HCT116 (cell line): ENCODE measurements around the gene CCDC57.

Source experiments
- ATF3 ChIP-seq: IDR thresholded peaks from 2 replicates; pipeline ENCODE4 v1.6.1; 2012
- CTCF ChIP-seq, 3 experiments: fragments of 200-600 bp in 1 of 3; sonication (generic) in 1 of 3; IDR thresholded peaks in 2 of 3; conservative IDR thresholded peaks in 1 of 3; 2 replicates each; pipeline ENCODE4 v1.5.1; 2012 to 2017; ENCODE audit warnings: low read depth in 2 of 3, low read length in 2 of 3, antibody characterized with exemption in 1 of 3, borderline replicate concordance in 1 of 3, control low read depth in 1 of 3, mild to moderate bottlenecking in 1 of 3, mixed read lengths in 1 of 3, mixed run types in 1 of 3, moderate library complexity in 1 of 3; ENCODE audit not compliant: insufficient read depth in 1 of 3
- EZH2 ChIP-seq: fragments of 200-600 bp; sonication (generic); IDR thresholded peaks from 2 replicates; pipeline ENCODE4 v1.6.1; 2017; ENCODE audit warnings: antibody characterized with exemption, mixed run types
- EZH2phosphoT487 ChIP-seq: fragments of 200-600 bp; IDR thresholded peaks from 2 replicates; pipeline ENCODE4 v1.6.1; 2018; ENCODE audit warnings: antibody characterized with exemption, borderline replicate concordance
- JUND ChIP-seq: IDR thresholded peaks from 2 replicates; pipeline ENCODE4 v1.6.1; 2012
- POLR2A ChIP-seq: IDR thresholded peaks from 2 replicates; pipeline ENCODE4 v1.7.0; 2011; ENCODE audit warnings: borderline replicate concordance; ENCODE audit not compliant: insufficient read depth, insufficient read length; ENCODE audit errors: extremely low read depth
- RAD21 ChIP-seq: IDR thresholded peaks from 2 replicates; pipeline ENCODE4 v1.6.1; 2012; ENCODE audit warnings: low read depth, mild to moderate bottlenecking
- REST ChIP-seq: IDR thresholded peaks from 2 replicates; pipeline ENCODE4 v1.6.1; 2012; ENCODE audit warnings: low read depth
- SIN3A ChIP-seq: IDR thresholded peaks from 2 replicates; pipeline ENCODE4 v1.6.1; 2012; ENCODE audit warnings: low read depth
- ZNF274 ChIP-seq: fragments of 200-500 bp; sonication (Bioruptor generic); IDR thresholded peaks from 2 replicates; pipeline ENCODE4 v1.6.1; 2014; ENCODE audit warnings: mild to moderate bottlenecking, low read depth, low read length, inconsistent platforms

GRCh38 chr17:82090549-82091263 lies 121.9 kb downstream of the CCDC57 start:
- TF ChIP-seq CTCF (IDR thresholded peaks at IDR 0.05 in 2 of 3, conservative IDR thresholded peaks at IDR 0.05 in 1 of 3; ENCODE audit: borderline replicate concordance in 1 of 3, insufficient read depth in 1 of 3, low read depth in 2 of 3, low read length in 2 of 3) (no peak), JUND (no peak), REST (no peak), POLR2A (no peak), EZH2 (no peak), ATF3 (no peak), RAD21 (no peak), EZH2phosphoT487 (no peak), SIN3A (no peak), ZNF274 (no peak)
